NCI-H1436 treated with DMSO at 0.1 percent for 48 hours (cell line): ENCODE results near the gene PRKCE.
"Not testable (repeated sequence)": the region's sequence is repeated elsewhere in the genome, so short reads cannot be mapped to it uniquely, and the experiment has no call there.

Experiments used
- DNase-seq: peaks from one replicate; lab custom pipeline; 2025; lab: John Stamatoyannopoulos, UW

Gene PRKCE

GRCh38 chr2:46195819-46196218, 544.3 kb downstream of the PRKCE start:
- no peak for DNase-seq

- DNase-seq, result no peak
Measured at GRCh38 chr2:46196871-46197462, 545.5 kb downstream of the PRKCE start.

- DNase-seq, result no peak
Measured at GRCh38 chr2:46197672-46198071, 546.2 kb downstream of the PRKCE start.

- DNase-seq, result no peak
Measured at GRCh38 chr2:46198164-46198883, 546.8 kb downstream of the PRKCE start.

- DNase-seq, result no peak
Measured at GRCh38 chr2:46198966-46199365, 547.5 kb downstream of the PRKCE start.

- DNase-seq, result no peak
Measured at GRCh38 chr2:46200100-46200690, 548.7 kb downstream of the PRKCE start.

GRCh38 chr2:46200861-46201605, 549.6 kb downstream of the PRKCE start:
- DNase-seq, result no peak

GRCh38 chr2:46202453-46202852, 551.0 kb downstream of the PRKCE start:
- DNase-seq, result no peak

GRCh38 chr2:46202987-46203386, 551.5 kb downstream of the PRKCE start:
- DNase-seq, result no peak

- DNase-seq, result not testable (repeated sequence)
Measured at GRCh38 chr2:46203636-46204035, 552.2 kb downstream of the PRKCE start.

GRCh38 chr2:46207591-46207990, 556.1 kb downstream of the PRKCE start:
- DNase-seq, result no peak

GRCh38 chr2:46208766-46209165, 557.3 kb downstream of the PRKCE start:
- no peak for DNase-seq

GRCh38 chr2:46210063-46210462, 558.6 kb downstream of the PRKCE start:
- no peak for DNase-seq

- no peak for DNase-seq
Measured at GRCh38 chr2:46211461-46211860, 560.0 kb downstream of the PRKCE start.

GRCh38 chr2:46213906-46214305, 562.4 kb downstream of the PRKCE start:
- no peak for DNase-seq

- no peak for DNase-seq
Measured at GRCh38 chr2:46216213-46216612, 564.7 kb downstream of the PRKCE start.

- DNase-seq, result not testable (repeated sequence)
Measured at GRCh38 chr2:46223514-46223913, 572.0 kb downstream of the PRKCE start.

GRCh38 chr2:46225150-46225625, 573.7 kb downstream of the PRKCE start:
- DNase-seq, result no peak

- DNase-seq, result no peak
Measured at GRCh38 chr2:46225730-46226129, 574.3 kb downstream of the PRKCE start.

GRCh38 chr2:46226620-46227019, 575.1 kb downstream of the PRKCE start:
- DNase-seq, result no peak

GRCh38 chr2:46227022-46227421, 575.5 kb downstream of the PRKCE start:
- DNase-seq, result no peak

GRCh38 chr2:46227674-46228289, 576.3 kb downstream of the PRKCE start:
- DNase-seq, result no peak
